Measurements from ENCODE around the gene TANC1. TPM values are rescaled to one million over a fixed set of nuclear protein-coding genes. Genes with fewer than 3 reads are reported as not detected.

The TANC1 gene
- total and polyA plus RNA-seq, 2 of the 4 experiments (the other 2 are of a cell fraction), result 10.2 to 12.9 TPM

- Histone ChIP-seq H3K23ac (ENCODE audit: low read depth, low read length) (no peak overlapping the region), H2BK15ac (ENCODE audit: low read depth, low read length) (no peak overlapping the region), H3K27me3 (ENCODE audit: control insufficient read depth, insufficient read depth, low read length) (no peaks in the 10 kb centered on the region), H3K36me3 (ENCODE audit: control insufficient read depth, insufficient read depth, low read length) (peaks cover 59% of the 10 kb centered on the region), H4K8ac (ENCODE audit: low read depth in 2 of 2, low read length in 2 of 2) (no peak overlapping the region), H2AK5ac (ENCODE audit: low read depth, low read length) (no peak overlapping the region), H3K27ac (ENCODE audit: insufficient read depth, low read length) (no peak overlapping the region), H3K4me2 (ENCODE audit: low read depth, low read length) (no peak overlapping the region), H3K9ac (ENCODE audit: low read depth, low read length) (no peak overlapping the region), H3K18ac (ENCODE audit: low read depth, low read length) (no peak overlapping the region), H4K5ac (ENCODE audit: low read depth, low read length) (no peak overlapping the region), H2AK9ac (replicated peaks; ENCODE audit: low read depth, low read length, poor library complexity) (no peak overlapping the region), H4K20me1 (ENCODE audit: insufficient read depth, low read length) (no peaks in the 10 kb centered on the region; the same call in 1 of the 2 replicates), H3K56ac (ENCODE audit: extremely low read depth, insufficient read depth, low read length) (no peak overlapping the region), H2BK20ac (ENCODE audit: low read depth, low read length) (no peak overlapping the region), H4K91ac (ENCODE audit: insufficient read depth, low read depth, low read length) (no peak overlapping the region), H3K79me1 (ENCODE audit: low read depth in 1 of 2, low read length in 2 of 2) (no peaks in the 10 kb centered on the region), H2AFZ (replicated peaks; ENCODE audit: low read length, poor library complexity) (no peak overlapping the region), H2BK120ac (ENCODE audit: low read depth, low read length) (no peak overlapping the region), H3K4me1 (ENCODE audit: control insufficient read depth, insufficient read depth, low read length) (no peaks in the 10 kb centered on the region), H3K9me1 (ENCODE audit: insufficient read depth, low read length) (peaks cover 5% of the 10 kb centered on the region; the same call in 1 of the 2 replicates), H3K14ac (replicated peaks; ENCODE audit: low read depth, low read length) (no peak overlapping the region), H3K4ac (ENCODE audit: low read depth, low read length) (no peak overlapping the region), H2BK5ac (ENCODE audit: low read depth, low read length, poor library complexity, severe bottlenecking) (no peak overlapping the region), H3K9me3 (ENCODE audit: control insufficient read depth, insufficient read depth, low read length) (no peaks in the 10 kb centered on the region), H3K4me3 (ENCODE audit: insufficient read depth, low read depth, low read length) (no peak overlapping the region)
- intact Hi-C loops (cut with micrococcal nuclease) (no loop called here), in situ Hi-C loops (cut with MboI; ENCODE audit: low sequenced_read_pairs) (no loop called here), dilution Hi-C loops (cut with HindIII; ENCODE audit: low sequenced_read_pairs, unreplicated experiment) (no loop called here)
- 100% methylated on average over 1 of the region's 3 CpGs; no CpG with 5 or more reads in 1 of the 2 experiments for WGBS, 2 experiments (ENCODE audit: extremely low coverage in 2 of 2, insufficient read length in 1 of 2)
- no TSS peak for BruUV-seq (replicated peaks)
- no peak for DNase-seq
- no peak for ATAC-seq (ENCODE audit: low read depth)
- TF ChIP-seq BHLHE40 (IDR thresholded peaks at IDR 0.05; ENCODE audit: low read depth, low read length), result no peak
- TF ChIP-seq RFX5 (IDR thresholded peaks at IDR 0.05; ENCODE audit: low read depth, low read length), result no peak
- no peak for TF ChIP-seq USF2 (IDR thresholded peaks at IDR 0.05; ENCODE audit: low read depth, low read length)
- no peak for TF ChIP-seq POLR2A (IDR thresholded peaks at IDR 0.05; ENCODE audit: low read depth, low read length)
- no peak for TF ChIP-seq NFE2L2 (IDR thresholded peaks at IDR 0.05; ENCODE audit: low read depth, low read length)
- no peak for TF ChIP-seq CTCF (conservative IDR thresholded peaks at IDR 0.05; ENCODE audit: low read depth, low read length)
- no peak for TF ChIP-seq MXI1 (IDR thresholded peaks at IDR 0.05; ENCODE audit: borderline replicate concordance, low read depth, low read length)
- TF ChIP-seq CHD1 (IDR thresholded peaks at IDR 0.05; ENCODE audit: low read depth, low read length), result no peak
- no peak for TF ChIP-seq SMC3 (IDR thresholded peaks at IDR 0.05; ENCODE audit: low read depth, low read length)
- ChIA-PET CTCF (interaction anchor here (0.5 to 1.3 kb wide), 2 partner anchors 10 to 594 kb away, joined by 3 read pairs; no protein-coding TSS in a partner anchor), POLR2A (ENCODE audit: unreplicated experiment) (no interaction called here)
Observed at GRCh38 chr2:159227467-159227866, 259.0 kb downstream of the TANC1 start.

Measured in IMR-90 (cell line).